Colonic mucosa (tissue), 4 donors: ENCODE data around the gene LHFPL3. TPM values are rescaled to one million over a fixed set of nuclear protein-coding genes. Genes with fewer than 3 reads are reported as not detected.

ENCODE experiments used
- DNase-seq: peaks from one replicate; pipeline ENCODE4 v3.0.0-alpha.2; 2020
- H3K27ac ChIP-seq: fragments of 200-600 bp; one replicate; pipeline ENCODE4 v1.8.0; 2021
- H3K27me3 ChIP-seq: fragments of 200-600 bp; one replicate; pipeline ENCODE4 v1.8.0; 2021
- H3K36me3 ChIP-seq: fragments of 200-600 bp; one replicate; pipeline ENCODE4 v1.8.0; 2021
- H3K4me1 ChIP-seq: fragments of 200-600 bp; one replicate; pipeline ENCODE4 v1.8.0; 2021; ENCODE audit warnings: mild to moderate bottlenecking
- H3K4me3 ChIP-seq: fragments of 200-600 bp; one replicate; pipeline ENCODE4 v1.8.0; 2021
- H3K9ac ChIP-seq, 2 donors: one replicate each; pipeline ENCODE4 v1.7.0; 2013; ENCODE audit warnings: control low read depth in 2 of 2, low read depth in 2 of 2, low read length in 2 of 2
- H3K9me3 ChIP-seq: fragments of 200-600 bp; one replicate; pipeline ENCODE4 v1.8.0; 2021
- CTCF ChIP-seq: fragments of 200-600 bp; IDR thresholded peaks from one replicate; pipeline ENCODE4 v1.8.0; 2022; ENCODE audit warnings: antibody characterized with exemption, mild to moderate bottlenecking
- intact Hi-C: fragments of 100-400 bp; cut with DNase I; formaldehyde crosslinking; loops from one replicate; pipeline ENCODE4 v1.14.1; 2022
- total RNA-seq, 2 donors: library from RNA; stranded (reverse); fragmentation: NEBNext Ultra II Directional in 1 of 2; extraction: Animal tissue kit (Norgen Biotek cat#: 25700) in 1 of 2; gene quantifications; one replicate each; pipeline ENCODE4 v1.2.1, GENCODE V29; 2021
- donor health status: healthy.
- donor health status: DM: no; HTN: no; CAD: no.
- donor health status: DM: no; HTN: no; CAD: no.

LHFPL3 gene
- total RNA-seq, 2 donors from 2014 or later, result 0.12 to 0.27 TPM

- intact Hi-C loops, result no loop called here
- H3K9ac ChIP-seq, result no peak overlapping the region
Observed at GRCh38 chr7:104529567-104529966, 201.2 kb downstream of the LHFPL3 start.

GRCh38 chr7:104530251-104530650 is 201.8 kb downstream of the LHFPL3 start:
- no peak overlapping the region for H3K27ac ChIP-seq
- intact Hi-C loops, result no loop called here
- no peaks in the 10 kb centered on the region for H3K36me3 ChIP-seq
- no peak for DNase-seq
- no peaks in the 10 kb centered on the region for H3K9me3 ChIP-seq
- TF ChIP-seq CTCF, result no peak
- H3K9ac ChIP-seq, result no peak overlapping the region
- no peak overlapping the region for H3K4me3 ChIP-seq
- H3K27me3 ChIP-seq, result no peaks in the 10 kb centered on the region
- H3K4me1 ChIP-seq, result no peaks in the 10 kb centered on the region

More at GRCh38 chr7:104529567-104529966, 201.2 kb downstream of the LHFPL3 start:
- no peak overlapping the region for H3K4me3 ChIP-seq
- DNase-seq, result no peak
- no peaks in the 10 kb centered on the region for H3K4me1 ChIP-seq
- no peaks in the 10 kb centered on the region for H3K27me3 ChIP-seq
- no peak overlapping the region for H3K27ac ChIP-seq
- no peaks in the 10 kb centered on the region for H3K36me3 ChIP-seq
- no peak for TF ChIP-seq CTCF
- no peaks in the 10 kb centered on the region for H3K9me3 ChIP-seq

- Histone ChIP-seq H3K9ac (no peak overlapping the region), H3K27me3 (no peaks in the 10 kb centered on the region), H3K4me1 (no peaks in the 10 kb centered on the region), H3K4me3 (no peak overlapping the region), H3K27ac (no peak overlapping the region), H3K36me3 (no peaks in the 10 kb centered on the region), H3K9me3 (no peaks in the 10 kb centered on the region)
- TF ChIP-seq CTCF, result no peak
- intact Hi-C loops, result no loop called here
- no peak for DNase-seq
Observed at GRCh38 chr7:104534149-104534548, 205.7 kb downstream of the LHFPL3 start.

- DNase-seq, result no peak
- intact Hi-C loops, result no loop called here
Observed at GRCh38 chr7:104535841-104536240, 207.4 kb downstream of the LHFPL3 start.

GRCh38 chr7:104536956-104537355 is 208.6 kb downstream of the LHFPL3 start:
- Histone ChIP-seq H3K4me3 (no peak overlapping the region), H3K36me3 (no peaks in the 10 kb centered on the region), H3K4me1 (no peaks in the 10 kb centered on the region), H3K9ac (no peak overlapping the region), H3K27ac (no peak overlapping the region), H3K27me3 (no peaks in the 10 kb centered on the region), H3K9me3 (no peaks in the 10 kb centered on the region)
- no peak for TF ChIP-seq CTCF
- no peak for DNase-seq
- intact Hi-C loops, result no loop called here

More at GRCh38 chr7:104535841-104536240, 207.4 kb downstream of the LHFPL3 start:
- no peak overlapping the region for H3K4me3 ChIP-seq
- no peaks in the 10 kb centered on the region for H3K27me3 ChIP-seq
- H3K27ac ChIP-seq, result no peak overlapping the region
- H3K36me3 ChIP-seq, result no peaks in the 10 kb centered on the region
- H3K9me3 ChIP-seq, result no peaks in the 10 kb centered on the region
- no peak overlapping the region for H3K9ac ChIP-seq
- TF ChIP-seq CTCF, result no peak
- H3K4me1 ChIP-seq, result no peaks in the 10 kb centered on the region

GRCh38 chr7:104538152-104538551 is 209.7 kb downstream of the LHFPL3 start:
- Histone ChIP-seq H3K9ac (no peak overlapping the region), H3K4me1 (no peaks in the 10 kb centered on the region), H3K36me3 (no peaks in the 10 kb centered on the region), H3K27me3 (no peaks in the 10 kb centered on the region), H3K9me3 (no peaks in the 10 kb centered on the region), H3K27ac (no peak overlapping the region), H3K4me3 (no peak overlapping the region)
- no peak for TF ChIP-seq CTCF
- intact Hi-C loops, result no loop called here
- no peak for DNase-seq
